SK-N-SH treated with all-trans-retinoic acid at 6 μM for 48 hours (cell line): ENCODE measurements around the gene S100A2.

ENCODE experiments used
- ZC3H10 ChIP-seq: fragments of 250-450 bp; sonication (Bioruptor Pico); IDR thresholded peaks from 2 replicates; pipeline ENCODE4 v1.5.1; 2021; ENCODE audit warnings: mild to moderate bottlenecking, moderate library complexity
- ZFP3 ChIP-seq: fragments of 250-450 bp; sonication (Bioruptor Pico); IDR thresholded peaks from 2 replicates; pipeline ENCODE4 v1.5.0; 2020; ENCODE audit warnings: mild to moderate bottlenecking, moderate library complexity
- TF ChIP-seq, protein P1 (sequence below): fragments of 250-450 bp; sonication (Bioruptor Pico); IDR thresholded peaks from 2 replicates; pipeline ENCODE4 v1.8.0; 2021; ENCODE audit warnings: low read depth, mild to moderate bottlenecking, moderate library complexity, borderline replicate concordance

DNA sequence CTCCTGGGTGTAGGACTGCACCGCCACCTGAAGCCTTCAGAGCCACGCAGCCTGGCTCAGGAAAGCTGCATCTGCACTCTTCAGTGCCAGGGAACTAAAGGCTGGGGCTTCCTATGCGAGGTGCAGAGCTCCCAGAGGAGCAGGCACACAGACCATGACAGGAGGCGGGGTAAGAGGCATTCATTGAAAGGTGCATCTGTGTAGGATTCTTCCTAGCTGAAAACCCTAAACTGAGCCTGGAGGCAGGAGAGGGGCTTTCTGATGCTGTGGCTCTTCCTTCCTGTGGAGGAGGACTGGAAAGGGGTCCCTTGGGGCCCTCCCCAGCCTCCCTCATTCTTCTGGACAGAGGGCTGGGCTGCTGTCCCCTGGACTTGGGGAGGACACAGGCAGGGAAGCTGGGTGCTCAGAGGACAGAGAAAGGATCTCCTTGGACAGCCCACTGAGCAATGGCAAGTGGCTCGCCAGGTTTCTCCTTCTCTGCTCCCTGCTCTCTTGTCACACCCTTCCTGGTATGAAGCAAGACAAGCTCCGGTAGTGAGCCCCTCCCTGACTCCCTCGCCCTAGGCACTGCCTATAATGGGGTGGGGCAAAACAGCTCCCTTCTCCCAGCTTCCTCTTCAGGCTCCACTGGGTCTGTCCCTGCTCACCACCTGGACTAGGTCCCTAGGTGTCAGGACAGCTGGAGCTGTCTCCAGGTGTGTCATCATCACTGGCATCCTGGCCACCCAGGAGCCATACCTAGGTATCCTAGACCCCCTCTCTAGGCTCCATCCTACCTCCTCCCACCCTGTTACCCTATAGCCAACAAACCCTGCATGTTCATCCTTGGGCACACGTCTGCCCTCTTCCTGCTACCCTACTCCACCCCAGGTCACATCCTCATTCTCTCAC, 49.9 kb downstream of the S100A2 start:
- TF ChIP-seq ZC3H10 (CRISPR knock-in tag) (no peak), ZFP3 (CRISPR knock-in tag) (no peak)
- TF ChIP-seq, protein P1, sequence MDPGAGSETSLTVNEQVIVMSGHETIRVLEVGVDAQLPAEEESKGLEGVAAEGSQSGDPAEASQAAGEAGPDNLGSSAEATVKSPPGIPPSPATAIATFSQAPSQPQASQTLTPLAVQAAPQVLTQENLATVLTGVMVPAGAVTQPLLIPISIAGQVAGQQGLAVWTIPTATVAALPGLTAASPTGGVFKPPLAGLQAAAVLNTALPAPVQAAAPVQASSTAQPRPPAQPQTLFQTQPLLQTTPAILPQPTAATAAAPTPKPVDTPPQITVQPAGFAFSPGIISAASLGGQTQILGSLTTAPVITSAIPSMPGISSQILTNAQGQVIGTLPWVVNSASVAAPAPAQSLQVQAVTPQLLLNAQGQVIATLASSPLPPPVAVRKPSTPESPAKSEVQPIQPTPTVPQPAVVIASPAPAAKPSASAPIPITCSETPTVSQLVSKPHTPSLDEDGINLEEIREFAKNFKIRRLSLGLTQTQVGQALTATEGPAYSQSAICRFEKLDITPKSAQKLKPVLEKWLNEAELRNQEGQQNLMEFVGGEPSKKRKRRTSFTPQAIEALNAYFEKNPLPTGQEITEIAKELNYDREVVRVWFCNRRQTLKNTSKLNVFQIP: no peak
